Measurements from ENCODE around the gene COA7. TPM values are rescaled to one million over a fixed set of nuclear protein-coding genes. Genes with fewer than 3 reads are reported as not detected.

Gene COA7
- total and polyA plus RNA-seq, 2 of the 8 experiments (the other 6 are each of a cell fraction or from before 2014, with no cell fraction given): 23.2 to 61.8 TPM

DNA sequence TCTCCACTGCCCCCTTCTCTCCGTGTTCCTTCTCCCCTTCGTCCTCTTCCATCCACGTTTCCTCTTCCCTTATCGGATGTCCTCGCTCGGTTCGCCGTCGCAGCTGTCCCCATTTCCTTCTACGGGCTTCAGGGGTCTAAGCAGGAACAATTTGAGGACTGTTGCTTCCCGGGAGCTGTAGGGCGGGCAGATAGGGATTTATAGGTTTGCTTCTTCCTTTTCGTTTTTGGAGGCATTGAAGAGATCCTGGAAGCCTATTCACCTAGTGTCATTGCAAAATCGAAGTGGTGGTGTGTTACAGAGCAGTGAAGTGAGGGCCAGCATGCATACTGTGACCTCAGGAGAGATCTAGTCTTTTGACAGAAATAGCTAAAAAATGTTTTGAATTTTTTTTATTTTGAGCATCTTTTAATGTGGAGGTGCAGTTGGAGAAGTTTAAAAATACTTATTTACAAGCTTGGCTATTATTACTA, 29.0 kb upstream of the COA7 start:
- H3K23me2 ChIP-seq (ENCODE audit: low read depth, low read length): peaks cover 9% of the 10 kb centered on the region
- no peak overlapping the region for H3K27ac ChIP-seq (ENCODE audit: low read depth, low read length)
- no peak overlapping the region for H3K56ac ChIP-seq (replicated peaks; ENCODE audit: insufficient read length, low read depth, low read length)
- no peak overlapping the region for H3K18ac ChIP-seq (ENCODE audit: extremely low read depth, low read length)
- no peak overlapping the region for H2BK15ac ChIP-seq (ENCODE audit: low read length)
- H3K23ac ChIP-seq (ENCODE audit: insufficient read length): no peak overlapping the region
- peak overlapping the region; percentile 62 to 86 (median 72); a peak in 5 of 7 replicates for H3K9ac ChIP-seq (replicated peaks in 1 of 4; ENCODE audit: extremely low read depth in 1 of 4, low read depth in 3 of 4, low read length in 3 of 4)
- H4K5ac ChIP-seq (ENCODE audit: insufficient read length, low read depth, low read length): no peak overlapping the region
- 9% methylated on average over 14 of the region's 14 CpGs; no CpG with 5 or more reads in 1 of the 2 experiments for WGBS, 2 experiments (ENCODE audit: extremely low coverage in 1 of 2, insufficient coverage in 1 of 2, insufficient read length in 1 of 2, insufficient replicate concordance in 2 of 2, low coverage in 1 of 2, low lambda C conversion rate in 2 of 2, missing lambda C conversion rate in 1 of 2)
- H4K20me1 ChIP-seq (replicated peaks in 1 of 2; ENCODE audit: control insufficient read depth in 1 of 2, insufficient read depth in 2 of 2, low read length in 2 of 2): peaks cover 2% of the 10 kb centered on the region in 2 experiments
- no peak overlapping the region for H2AK5ac ChIP-seq (ENCODE audit: low read depth, low read length)
- no peak overlapping the region for H3K14ac ChIP-seq (ENCODE audit: insufficient read length)
- H3K79me2 ChIP-seq (ENCODE audit: control insufficient read depth in 1 of 2, insufficient read depth in 2 of 2, low read length in 2 of 2): peaks cover 3 to 24% of the 10 kb centered on the region in 2 experiments; a peak in 3 of 4 replicates
- no peak overlapping the region for H2AFZ ChIP-seq (ENCODE audit: low read length)
- POLR2A ChIA-PET (ENCODE audit: partially characterized antibody): interaction anchor here (0.5 to 1.9 kb wide), 5 partner anchors 11 to 129 kb away, joined by 3 to 7 read pairs (median 3); partner anchors contain the start of gene COA7
- H3K4me2 ChIP-seq (ENCODE audit: insufficient read depth in 1 of 2, low read depth in 2 of 2, low read length in 2 of 2): peak overlapping the region; percentile 85 to 100
- no peak overlapping the region for H3K4ac ChIP-seq (replicated peaks; ENCODE audit: insufficient read length, low read depth, low read length)
- no peak overlapping the region for H4K8ac ChIP-seq (ENCODE audit: extremely low read depth, insufficient read depth, low read length)
- no peak overlapping the region for H2BK120ac ChIP-seq (replicated peaks; ENCODE audit: low read depth, low read length)
- FAIRE-seq: no peak
- no peaks in the 10 kb centered on the region; a peak in 1 of 7 replicates for H3K4me1 ChIP-seq (replicated peaks in 1 of 4; ENCODE audit: control insufficient read depth in 3 of 4, insufficient read depth in 4 of 4, low read length in 3 of 4)
- TF ChIP-seq EZH2 (IDR thresholded peaks at IDR 0.05; ENCODE audit: low read depth, low read length, severe bottlenecking) (no peak), GABPA (IDR thresholded peaks at IDR 0.05; ENCODE audit: borderline replicate concordance, insufficient read depth, low read length) (no peak), TCF12 (IDR thresholded peaks at IDR 0.05; ENCODE audit: low read depth, low read length) (no peak), EP300 (IDR thresholded peaks at IDR 0.05; ENCODE audit: borderline replicate concordance in 1 of 2, low read depth in 2 of 2, low read length in 2 of 2) (no peak), TBP (IDR thresholded peaks at IDR 0.05; ENCODE audit: low read depth, low read length) (no peak), SIRT6 (IDR thresholded peaks at IDR 0.05; ENCODE audit: low read length) (no peak), POLR2A (IDR thresholded peaks at IDR 0.05; ENCODE audit: control extremely low read depth in 1 of 2, low read depth in 2 of 2, low read length in 2 of 2) (no peak), SP2 (IDR thresholded peaks at IDR 0.05; ENCODE audit: low read length) (no peak), NANOG (IDR thresholded peaks at IDR 0.05; ENCODE audit: insufficient read depth, low read depth, low read length, poor library complexity, severe bottlenecking) (no peak)
- TF ChIP-seq, protein P1, sequence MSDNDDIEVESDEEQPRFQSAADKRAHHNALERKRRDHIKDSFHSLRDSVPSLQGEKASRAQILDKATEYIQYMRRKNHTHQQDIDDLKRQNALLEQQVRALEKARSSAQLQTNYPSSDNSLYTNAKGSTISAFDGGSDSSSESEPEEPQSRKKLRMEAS (IDR thresholded peaks at IDR 0.05): no peak
- TF ChIP-seq, protein P2, sequence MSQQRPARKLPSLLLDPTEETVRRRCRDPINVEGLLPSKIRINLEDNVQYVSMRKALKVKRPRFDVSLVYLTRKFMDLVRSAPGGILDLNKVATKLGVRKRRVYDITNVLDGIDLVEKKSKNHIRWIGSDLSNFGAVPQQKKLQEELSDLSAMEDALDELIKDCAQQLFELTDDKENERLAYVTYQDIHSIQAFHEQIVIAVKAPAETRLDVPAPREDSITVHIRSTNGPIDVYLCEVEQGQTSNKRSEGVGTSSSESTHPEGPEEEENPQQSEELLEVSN (IDR thresholded peaks at IDR 0.05): no peak
- CTCF ChIA-PET (ENCODE audit: partially characterized antibody): interaction anchor here (0.8 to 1.5 kb wide), 2 partner anchors 16 to 46 kb away, joined by 3 read pairs; no protein-coding TSS in a partner anchor
- H2BK5ac ChIP-seq (ENCODE audit: low read depth, low read length): no peak overlapping the region
- H3K27me3 ChIP-seq (replicated peaks in 1 of 4; ENCODE audit: control insufficient read depth in 3 of 4, extremely low read depth in 1 of 4, insufficient read depth in 3 of 4, low read length in 3 of 4): no peaks in the 10 kb centered on the region
- H4K91ac ChIP-seq (replicated peaks; ENCODE audit: insufficient read length, low read length): no peak overlapping the region
- no peak for DNase-seq (ENCODE audit: low read depth in 1 of 2, low spot score in 2 of 2)
- peaks cover 7% of the 10 kb centered on the region; the same call in 1 of the 2 replicates for H3K79me1 ChIP-seq (ENCODE audit: low read depth, low read length)
- H3K4me3 ChIP-seq (ENCODE audit: extremely low read depth in 1 of 4, insufficient read depth in 2 of 4, low read depth in 3 of 4, low read length in 4 of 4): peak overlapping the region; percentile 77 to 95 (median 80)
- H2BK12ac ChIP-seq (ENCODE audit: low read depth, low read length): no peak overlapping the region
- H2BK20ac ChIP-seq (ENCODE audit: low read length): no peak overlapping the region
- H3K9me3 ChIP-seq (ENCODE audit: insufficient read depth in 2 of 2, low read depth in 1 of 2, low read length in 1 of 2): no peaks in the 10 kb centered on the region
- H3K36me3 ChIP-seq (ENCODE audit: control insufficient read depth in 2 of 4, insufficient read depth in 4 of 4, low read length in 3 of 4): no peaks in the 10 kb centered on the region
